Activated T-helper 9 cell treated with anti-CD3 and anti-CD28 coated beads, Interleukin-2, amount 50 U/mL, for 16 hours (primary cell): Measurements from ENCODE around the gene CCR4.
"Not testable (repeated sequence)": the region's sequence is repeated elsewhere in the genome, so short reads cannot be mapped to it uniquely, and the experiment has no call there.

Source experiments
- DNase-seq: peaks from one replicate; pipeline ENCODE4 v3.0.0-alpha.2; 2020; ENCODE audit warnings: low read depth

The CCR4 gene

GRCh38 chr3:32951410-32951811 lies at the start of gene CCR4:
CCR4 (plus strand) TSS chr3:32951644; CDS start chr3:32953423, 1,779 bp downstream.
- DNase-seq, result peak; percentile 43

- peak; percentile 22 for DNase-seq
These were observed 48.5 kb upstream of the CCR4 start for GRCh38 chr3:32902887-32903371.

GRCh38 chr3:32903953-32904352 lies 47.5 kb upstream of the CCR4 start:
- no peak for DNase-seq

GRCh38 chr3:32909999-32910398 lies 41.4 kb upstream of the CCR4 start:
- no peak for DNase-seq

- no peak for DNase-seq
These were observed 40.5 kb upstream of the CCR4 start for GRCh38 chr3:32910954-32911353.

GRCh38 chr3:32912046-32912445 lies 39.4 kb upstream of the CCR4 start:
- no peak for DNase-seq

- no peak for DNase-seq
These were observed 37.5 kb upstream of the CCR4 start for GRCh38 chr3:32913790-32914446.

- DNase-seq, result no peak
These were observed 31.5 kb upstream of the CCR4 start for GRCh38 chr3:32919920-32920319.

GRCh38 chr3:32922078-32922477 lies 29.4 kb upstream of the CCR4 start:
- DNase-seq, result no peak

GRCh38 chr3:32930161-32930560 lies 21.3 kb upstream of the CCR4 start:
- no peak for DNase-seq

- not testable (repeated sequence) for DNase-seq
These were observed 20.2 kb upstream of the CCR4 start for GRCh38 chr3:32931273-32931672.

- DNase-seq, result no peak
These were observed 17.2 kb upstream of the CCR4 start for GRCh38 chr3:32934150-32934742.

- DNase-seq, result no peak
These were observed 14.1 kb upstream of the CCR4 start for GRCh38 chr3:32937331-32937730.

- not testable (repeated sequence) for DNase-seq
These were observed 11.7 kb upstream of the CCR4 start for GRCh38 chr3:32939531-32940284.

- DNase-seq, result no peak
These were observed 10.7 kb upstream of the CCR4 start for GRCh38 chr3:32940726-32941125.

- DNase-seq, result no peak
These were observed 6.3 kb upstream of the CCR4 start for GRCh38 chr3:32945136-32945535.

GRCh38 chr3:32945598-32945997 lies 5.8 kb upstream of the CCR4 start:
- DNase-seq, result not testable (repeated sequence)

GRCh38 chr3:32946973-32947788 lies 4.3 kb upstream of the CCR4 start:
- no peak for DNase-seq

- peak; percentile 87 for DNase-seq
These were observed 3.6 kb upstream of the CCR4 start for GRCh38 chr3:32947789-32948238.

GRCh38 chr3:32948625-32949445 lies 2.6 kb upstream of the CCR4 start:
- DNase-seq, result no peak

GRCh38 chr3:32950516-32950915 lies 928 bp upstream of the CCR4 start:
- DNase-seq, result no peak
